Cardiac fibroblast (primary cell): ENCODE data around the gene ASTN2.

Experiments used
- DNase-seq, 2 donors: peaks; one replicate each; pipeline versions ENCODE4 v3.0.0 to v3.0.0-alpha.2; 2010; ENCODE audit warnings: low read depth in 2 of 2
- H3K4me3 ChIP-seq, 2 donors: replicated peaks in 1 of 2; 1 replicate in 1 of 2; 2 replicates in 1 of 2; pipeline ENCODE4 v1.5.1; 2011; ENCODE audit warnings: low read depth in 2 of 2, low read length in 2 of 2, mild to moderate bottlenecking in 2 of 2, moderate library complexity in 1 of 2
- TF ChIP-seq, protein P1 (sequence below): IDR thresholded peaks from one replicate; pipeline ENCODE4 v1.5.1; 2011; ENCODE audit warnings: low read depth, mild to moderate bottlenecking, low read length, inconsistent platforms

The ASTN2 gene

DNA sequence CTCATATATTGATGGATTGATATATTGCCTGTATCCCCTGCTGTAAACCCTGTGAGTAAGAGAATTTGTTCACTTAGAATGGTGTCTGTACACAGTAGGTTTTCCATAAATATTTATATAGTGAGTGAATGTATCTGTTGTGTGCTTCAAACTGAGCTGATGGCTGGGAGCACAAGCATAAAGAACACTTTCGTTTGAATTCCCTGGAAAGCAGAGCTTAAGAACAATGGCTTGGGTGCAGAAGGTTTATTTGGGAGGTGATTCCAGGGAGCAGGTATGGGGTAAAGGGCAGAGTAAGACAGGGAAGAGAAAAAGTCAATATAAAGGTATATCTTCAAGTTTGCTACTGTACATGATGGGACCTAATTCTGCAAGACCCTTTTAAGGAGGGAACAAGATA, 918.7 kb downstream of the ASTN2 start:
- TF ChIP-seq, protein P1, sequence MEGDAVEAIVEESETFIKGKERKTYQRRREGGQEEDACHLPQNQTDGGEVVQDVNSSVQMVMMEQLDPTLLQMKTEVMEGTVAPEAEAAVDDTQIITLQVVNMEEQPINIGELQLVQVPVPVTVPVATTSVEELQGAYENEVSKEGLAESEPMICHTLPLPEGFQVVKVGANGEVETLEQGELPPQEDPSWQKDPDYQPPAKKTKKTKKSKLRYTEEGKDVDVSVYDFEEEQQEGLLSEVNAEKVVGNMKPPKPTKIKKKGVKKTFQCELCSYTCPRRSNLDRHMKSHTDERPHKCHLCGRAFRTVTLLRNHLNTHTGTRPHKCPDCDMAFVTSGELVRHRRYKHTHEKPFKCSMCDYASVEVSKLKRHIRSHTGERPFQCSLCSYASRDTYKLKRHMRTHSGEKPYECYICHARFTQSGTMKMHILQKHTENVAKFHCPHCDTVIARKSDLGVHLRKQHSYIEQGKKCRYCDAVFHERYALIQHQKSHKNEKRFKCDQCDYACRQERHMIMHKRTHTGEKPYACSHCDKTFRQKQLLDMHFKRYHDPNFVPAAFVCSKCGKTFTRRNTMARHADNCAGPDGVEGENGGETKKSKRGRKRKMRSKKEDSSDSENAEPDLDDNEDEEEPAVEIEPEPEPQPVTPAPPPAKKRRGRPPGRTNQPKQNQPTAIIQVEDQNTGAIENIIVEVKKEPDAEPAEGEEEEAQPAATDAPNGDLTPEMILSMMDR: no peak

DNA sequence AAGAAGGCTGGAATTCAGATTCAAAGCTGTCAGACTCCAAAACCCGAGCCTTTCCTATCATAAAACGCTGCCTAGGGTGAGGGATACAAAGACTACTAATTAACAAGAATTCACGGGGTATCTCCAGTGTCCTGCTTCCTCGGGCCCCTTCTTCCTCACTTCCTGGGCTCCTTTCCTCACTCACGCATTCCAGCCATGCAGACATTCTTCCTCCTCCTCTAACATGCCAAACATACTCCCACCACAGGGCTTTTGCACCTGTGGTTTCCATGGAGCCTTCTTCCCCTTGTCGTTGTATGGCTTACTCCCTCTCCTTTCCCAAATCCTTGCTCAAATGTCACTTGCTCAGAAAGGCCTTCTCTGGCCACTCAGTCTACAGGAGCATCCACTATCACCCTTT, 919.1 kb downstream of the ASTN2 start:
- TF ChIP-seq, protein P1: no peak
- no peak overlapping the region for H3K4me3 ChIP-seq
- DNase-seq: no peak

More for the DNA sequence above, 918.7 kb downstream of the ASTN2 start:
- no peak for DNase-seq
- H3K4me3 ChIP-seq: no peak overlapping the region

DNA sequence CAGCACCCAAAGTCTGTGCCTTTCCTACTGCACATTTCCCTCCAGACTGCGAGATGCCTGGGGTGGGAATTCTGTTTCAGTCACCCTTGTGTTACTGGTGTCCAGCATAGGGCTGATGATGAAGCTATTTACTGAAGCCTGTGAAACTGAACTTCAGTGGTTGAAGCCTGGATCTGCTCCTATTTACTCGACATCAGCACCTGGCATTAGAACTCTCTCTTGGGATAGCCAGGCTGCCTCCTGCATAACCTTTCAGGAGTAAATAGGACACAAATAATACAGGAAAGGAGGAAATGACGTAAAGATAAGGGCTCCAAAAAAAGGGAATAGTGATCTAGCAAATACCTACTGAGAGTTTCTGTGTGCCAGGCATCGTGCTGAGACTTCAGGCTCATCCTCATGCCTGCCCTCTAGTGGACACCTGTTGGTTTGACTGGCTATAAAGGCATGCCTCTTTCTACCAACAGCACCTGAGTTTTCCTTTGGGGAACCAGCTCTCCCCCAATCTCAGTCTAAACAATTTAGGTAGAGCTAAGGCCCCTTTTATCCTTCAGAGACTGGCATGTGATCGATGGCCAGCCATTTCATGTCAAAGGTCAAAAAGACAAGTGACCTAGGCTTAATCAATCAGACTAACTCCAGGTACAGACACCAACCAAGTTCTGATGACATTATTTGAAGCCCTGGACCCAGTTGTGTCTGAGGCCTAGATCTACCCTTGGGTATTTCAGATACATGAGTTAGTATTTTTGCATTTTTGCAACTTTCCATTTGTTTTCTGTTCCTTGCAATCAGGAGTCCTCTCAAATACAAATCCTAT, 919.8 kb downstream of the ASTN2 start:
- no peak overlapping the region for H3K4me3 ChIP-seq
- peak in 1 of 2 donors; percentile 29 for DNase-seq
- TF ChIP-seq, protein P1: peak; percentile 75

DNA sequence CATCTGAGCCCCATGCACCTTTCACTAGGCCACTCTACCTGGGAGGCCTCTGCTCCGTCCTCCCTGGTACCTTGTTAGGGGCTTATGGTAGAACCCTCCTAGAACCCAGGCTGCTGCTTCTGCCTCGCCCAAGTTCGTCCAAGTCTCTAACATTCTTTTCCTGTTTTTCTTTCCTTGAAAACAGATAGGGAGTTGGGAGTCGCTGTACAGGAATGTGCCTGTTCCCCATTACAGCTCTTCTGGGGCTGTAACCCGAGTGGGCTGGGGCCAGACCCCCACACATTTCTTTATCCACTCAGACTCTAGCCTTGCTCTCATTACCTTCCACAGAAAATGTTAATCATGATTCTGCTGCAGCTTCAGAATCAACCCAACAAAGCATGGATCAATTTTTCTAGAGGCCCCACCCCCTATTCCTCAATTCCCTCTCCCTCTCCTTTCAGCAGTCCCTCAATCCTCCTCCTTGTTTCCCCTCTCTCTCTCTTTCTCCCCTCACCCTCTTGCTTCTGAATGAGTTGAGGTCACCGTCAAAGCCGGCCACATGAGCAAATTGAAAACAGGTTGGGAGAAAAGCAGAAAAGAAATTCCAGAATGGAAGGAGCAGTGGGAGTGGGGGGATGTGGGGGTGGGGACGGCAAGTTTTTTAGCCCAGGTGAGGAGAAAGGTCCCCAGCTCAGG, 921.5 kb downstream of the ASTN2 start:
- DNase-seq: no peak
- H3K4me3 ChIP-seq: no peak overlapping the region
- TF ChIP-seq, protein P1: no peak

DNA sequence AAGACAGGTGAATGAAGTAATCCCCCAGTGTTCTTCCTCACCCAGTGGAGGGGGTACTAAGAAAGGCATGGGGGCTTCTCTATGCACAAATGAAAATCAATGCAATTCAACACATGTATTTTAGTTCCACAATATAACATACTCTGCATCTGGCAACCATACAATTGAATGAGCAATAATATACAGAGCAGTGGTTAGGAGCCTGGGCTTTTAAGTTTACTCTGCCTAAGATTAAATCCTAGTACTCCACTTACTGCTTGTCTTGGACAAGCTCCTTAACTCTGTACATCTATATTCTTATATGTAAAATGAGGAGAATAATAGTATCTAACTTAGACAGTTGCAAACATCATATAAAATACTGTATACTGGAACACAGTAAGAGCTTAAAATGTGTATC, 923.2 kb downstream of the ASTN2 start:
- TF ChIP-seq, protein P1: no peak
- DNase-seq: no peak
- H3K4me3 ChIP-seq: no peak overlapping the region

DNA sequence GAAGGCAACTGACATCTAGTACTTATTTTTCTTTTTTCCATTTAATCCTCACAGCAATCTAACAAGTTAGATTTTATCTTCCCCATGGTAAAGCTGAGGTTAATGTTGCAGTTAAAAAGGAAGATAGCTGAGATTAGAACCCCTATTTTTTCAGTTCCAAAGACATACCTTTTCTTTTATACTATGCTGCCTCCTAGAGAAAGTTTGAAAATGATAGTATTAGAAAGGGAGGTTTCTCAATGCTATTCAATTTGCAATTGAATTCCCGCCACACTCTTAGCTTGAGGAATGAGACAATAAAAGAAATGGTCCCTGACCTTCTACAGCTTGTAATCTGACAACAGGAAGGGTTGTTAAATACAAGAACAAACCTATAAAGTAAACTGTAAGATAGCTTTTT, 923.6 kb downstream of the ASTN2 start:
- TF ChIP-seq, protein P1: no peak
- H3K4me3 ChIP-seq: no peak overlapping the region
- DNase-seq: peak in 1 of 2 donors; percentile 27
